ENCODE results near the gene SLC2A9.

Gene SLC2A9

GRCh38 chr4:10063544-10064300 is 42.4 kb upstream of the SLC2A9 start:
- H2BK120ac ChIP-seq (ENCODE audit: insufficient read depth, low read length, poor library complexity) = no peak overlapping the region
- H3K79me2 ChIP-seq (ENCODE audit: control insufficient read depth, insufficient read depth, low read length, poor library complexity) = no peaks in the 10 kb centered on the region
- H3K9ac ChIP-seq (ENCODE audit: low read length) = no peak overlapping the region
- H3K23ac ChIP-seq (ENCODE audit: low read length) = no peak overlapping the region
- H2AK5ac ChIP-seq (ENCODE audit: low read length) = no peak overlapping the region
- H4K8ac ChIP-seq (ENCODE audit: low read depth, low read length) = no peak overlapping the region
- H3K14ac ChIP-seq (ENCODE audit: low read length) = no peak overlapping the region
- H3K4me1 ChIP-seq (ENCODE audit: control insufficient read depth in 1 of 2, insufficient read depth in 2 of 2, low read length in 2 of 2) = no peaks in the 10 kb centered on the region
- H3K9me3 ChIP-seq (ENCODE audit: insufficient read depth, low read depth, low read length) = no peaks in the 10 kb centered on the region
- DNase-seq = peak; percentile 54 to 69
- no peaks in the 10 kb centered on the region for H3K79me1 ChIP-seq (ENCODE audit: low read length)
- H2AFZ ChIP-seq (ENCODE audit: insufficient read depth, low read length, poor library complexity) = no peak overlapping the region
- no peak overlapping the region for H4K12ac ChIP-seq (ENCODE audit: low read depth, low read length)
- H2BK12ac ChIP-seq (ENCODE audit: low read length) = no peak overlapping the region
- peaks cover 3 to 11% of the 10 kb centered on the region in 2 experiments for H3K36me3 ChIP-seq (ENCODE audit: control insufficient read depth in 1 of 2, insufficient read depth in 2 of 2, low read length in 2 of 2)
- H3K27ac ChIP-seq (ENCODE audit: low read depth, low read length) = no peak overlapping the region
- H3K4ac ChIP-seq (ENCODE audit: low read depth, low read length) = no peak overlapping the region
- WGBS (ENCODE audit: extremely low coverage, insufficient coverage, insufficient read length) = no CpG with 5 or more reads among the region's 9 CpGs
- no peak overlapping the region for H3K4me3 ChIP-seq (ENCODE audit: low read depth, low read length)
- H4K91ac ChIP-seq (ENCODE audit: low read depth, low read length) = no peak overlapping the region
- H2BK5ac ChIP-seq (ENCODE audit: low read depth, low read length, poor library complexity) = no peak overlapping the region
- H3K4me2 ChIP-seq (ENCODE audit: low read length) = no peak overlapping the region
- H3K18ac ChIP-seq (ENCODE audit: low read length) = no peak overlapping the region
- H3K27me3 ChIP-seq (ENCODE audit: insufficient read depth, low read length) = no peaks in the 10 kb centered on the region

DNA sequence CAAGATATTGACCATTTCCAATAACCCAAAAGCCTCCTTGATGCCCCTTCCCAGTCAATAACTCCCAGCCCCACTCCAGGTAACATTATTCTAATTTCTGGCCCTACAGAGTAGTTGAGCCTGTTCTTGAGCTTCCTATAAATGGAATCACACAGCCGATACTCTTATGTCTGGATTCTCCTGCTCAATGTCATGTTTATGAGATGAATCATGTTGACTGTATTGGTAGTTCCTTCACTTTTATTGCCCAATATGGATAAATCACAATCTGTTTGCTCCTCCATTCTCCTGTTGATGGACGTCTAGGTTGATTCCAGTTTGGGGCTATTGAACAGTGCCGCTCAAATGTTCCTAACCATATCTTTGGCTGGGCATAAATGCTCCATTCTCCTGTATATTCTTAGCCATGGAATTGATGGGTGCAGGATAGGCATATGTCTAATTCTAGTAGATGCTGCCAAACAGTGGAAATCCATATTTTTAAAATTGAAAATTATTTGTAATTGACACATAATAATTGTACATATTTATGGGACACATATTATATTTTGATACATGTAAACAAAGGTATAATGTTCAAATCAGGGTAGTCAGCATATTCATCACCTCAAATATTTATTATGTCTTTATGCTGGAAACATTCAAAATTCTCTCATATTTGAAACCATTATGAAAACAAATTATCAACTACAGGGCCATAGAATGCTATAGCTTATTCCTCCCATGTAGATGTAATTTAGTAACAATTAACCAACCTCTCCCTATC is 40.5 kb upstream of the SLC2A9 start:
- H3K79me2 ChIP-seq (ENCODE audit: control insufficient read depth, insufficient read depth, low read length, poor library complexity) = no peaks in the 10 kb centered on the region
- H3K4me1 ChIP-seq (ENCODE audit: control insufficient read depth in 1 of 2, insufficient read depth in 2 of 2, low read length in 2 of 2) = peaks cover under 1 to 2% of the 10 kb centered on the region in 2 experiments
- H3K9ac ChIP-seq (ENCODE audit: low read length) = no peak overlapping the region
- no peak for DNase-seq
- H3K79me1 ChIP-seq (ENCODE audit: low read length) = no peaks in the 10 kb centered on the region
- H3K4me2 ChIP-seq (ENCODE audit: low read length) = no peak overlapping the region
- H3K4ac ChIP-seq (ENCODE audit: low read depth, low read length) = no peak overlapping the region
- no peak overlapping the region for H3K14ac ChIP-seq (ENCODE audit: low read length)
- H2AFZ ChIP-seq (ENCODE audit: insufficient read depth, low read length, poor library complexity) = no peak overlapping the region
- H4K12ac ChIP-seq (ENCODE audit: low read depth, low read length) = no peak overlapping the region
- no peak overlapping the region for H3K4me3 ChIP-seq (ENCODE audit: low read depth, low read length)
- no CpG with 5 or more reads among the region's 3 CpGs for WGBS (ENCODE audit: extremely low coverage, insufficient coverage, insufficient read length)
- no peak overlapping the region for H2BK120ac ChIP-seq (ENCODE audit: insufficient read depth, low read length, poor library complexity)
- H3K27ac ChIP-seq (ENCODE audit: low read depth, low read length) = no peak overlapping the region
- H3K18ac ChIP-seq (ENCODE audit: low read length) = no peak overlapping the region
- H2AK5ac ChIP-seq (ENCODE audit: low read length) = no peak overlapping the region
- H3K23ac ChIP-seq (ENCODE audit: low read length) = no peak overlapping the region
- H3K27me3 ChIP-seq (ENCODE audit: insufficient read depth, low read length) = no peaks in the 10 kb centered on the region
- no peak overlapping the region for H2BK5ac ChIP-seq (ENCODE audit: low read depth, low read length, poor library complexity)
- H2BK12ac ChIP-seq (ENCODE audit: low read length) = no peak overlapping the region
- no peak overlapping the region for H4K8ac ChIP-seq (ENCODE audit: low read depth, low read length)
- H3K9me3 ChIP-seq (ENCODE audit: insufficient read depth, low read depth, low read length) = peaks cover 2% of the 10 kb centered on the region
- H4K91ac ChIP-seq (ENCODE audit: low read depth, low read length) = no peak overlapping the region
- peaks cover 2 to 6% of the 10 kb centered on the region in 2 experiments for H3K36me3 ChIP-seq (ENCODE audit: control insufficient read depth in 1 of 2, insufficient read depth in 2 of 2, low read length in 2 of 2)

- Histone ChIP-seq H3K9ac (ENCODE audit: low read length) (no peak overlapping the region), H4K12ac (ENCODE audit: low read depth, low read length) (no peak overlapping the region), H3K36me3 (ENCODE audit: control insufficient read depth in 1 of 2, insufficient read depth in 2 of 2, low read length in 2 of 2) (no peaks in the 10 kb centered on the region), H2BK120ac (ENCODE audit: insufficient read depth, low read length, poor library complexity) (no peak overlapping the region), H3K23ac (ENCODE audit: low read length) (no peak overlapping the region), H3K79me2 (ENCODE audit: control insufficient read depth, insufficient read depth, low read length, poor library complexity) (no peaks in the 10 kb centered on the region), H2BK5ac (ENCODE audit: low read depth, low read length, poor library complexity) (no peak overlapping the region), H3K4me1 (ENCODE audit: control insufficient read depth in 1 of 2, insufficient read depth in 2 of 2, low read length in 2 of 2) (peaks cover 10 to 17% of the 10 kb centered on the region in 2 experiments), H2AFZ (ENCODE audit: insufficient read depth, low read length, poor library complexity) (no peak overlapping the region), H3K27me3 (ENCODE audit: insufficient read depth, low read length) (no peaks in the 10 kb centered on the region), H4K8ac (ENCODE audit: low read depth, low read length) (no peak overlapping the region), H3K4ac (ENCODE audit: low read depth, low read length) (no peak overlapping the region), H3K18ac (ENCODE audit: low read length) (no peak overlapping the region), H2AK5ac (ENCODE audit: low read length) (no peak overlapping the region), H3K27ac (ENCODE audit: low read depth, low read length) (no peak overlapping the region), H4K91ac (ENCODE audit: low read depth, low read length) (no peak overlapping the region), H3K79me1 (ENCODE audit: low read length) (no peaks in the 10 kb centered on the region), H3K9me3 (ENCODE audit: insufficient read depth, low read depth, low read length) (peaks cover 2% of the 10 kb centered on the region), H3K4me2 (ENCODE audit: low read length) (no peak overlapping the region), H2BK12ac (ENCODE audit: low read length) (no peak overlapping the region), H3K4me3 (ENCODE audit: low read depth, low read length) (no peak overlapping the region), H3K14ac (ENCODE audit: low read length) (no peak overlapping the region)
- no peak for DNase-seq
- WGBS (ENCODE audit: extremely low coverage, insufficient coverage, insufficient read length) = no CpG with 5 or more reads among the region's 7 CpGs
Observed at GRCh38 chr4:10058371-10058770, 37.1 kb upstream of the SLC2A9 start.

DNA sequence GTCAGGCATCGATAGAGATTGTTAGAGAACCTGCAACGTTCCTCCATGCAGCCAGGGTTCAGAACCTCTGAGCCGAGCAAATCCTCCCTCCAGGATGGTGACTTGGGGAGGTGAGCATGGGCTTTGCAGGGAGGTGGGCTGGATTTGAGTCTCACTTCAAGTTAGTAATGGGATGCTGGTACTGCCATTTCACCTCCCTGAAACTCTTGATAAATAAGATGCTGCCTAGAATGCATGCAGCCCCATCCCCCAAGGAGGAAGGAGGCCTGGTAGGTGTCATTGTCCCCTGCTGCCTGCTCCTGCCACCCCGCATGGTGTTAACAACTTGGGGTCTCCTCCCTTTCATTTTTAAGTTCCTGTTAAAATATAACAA is 35.7 kb upstream of the SLC2A9 start:
- H2AFZ ChIP-seq (ENCODE audit: insufficient read depth, low read length, poor library complexity) = no peak overlapping the region
- no peak overlapping the region for H3K4me3 ChIP-seq (ENCODE audit: low read depth, low read length)
- H3K9me3 ChIP-seq (ENCODE audit: insufficient read depth, low read depth, low read length) = peaks cover 2% of the 10 kb centered on the region
- H2BK12ac ChIP-seq (ENCODE audit: low read length) = peak overlapping the region; percentile 39
- H3K9ac ChIP-seq (ENCODE audit: low read length) = no peak overlapping the region
- no peak overlapping the region for H2AK5ac ChIP-seq (ENCODE audit: low read length)
- no peak overlapping the region for H3K4ac ChIP-seq (ENCODE audit: low read depth, low read length)
- WGBS (ENCODE audit: extremely low coverage, insufficient coverage, insufficient read length) = no CpG with 5 or more reads among the region's 4 CpGs
- no peak overlapping the region for H4K91ac ChIP-seq (ENCODE audit: low read depth, low read length)
- no peak overlapping the region for H3K14ac ChIP-seq (ENCODE audit: low read length)
- no peak overlapping the region for H3K27ac ChIP-seq (ENCODE audit: low read depth, low read length)
- no peak overlapping the region for H3K4me2 ChIP-seq (ENCODE audit: low read length)
- H4K12ac ChIP-seq (ENCODE audit: low read depth, low read length) = no peak overlapping the region
- DNase-seq = no peak
- no peak overlapping the region for H2BK5ac ChIP-seq (ENCODE audit: low read depth, low read length, poor library complexity)
- peaks cover 10 to 17% of the 10 kb centered on the region in 2 experiments for H3K4me1 ChIP-seq (ENCODE audit: control insufficient read depth in 1 of 2, insufficient read depth in 2 of 2, low read length in 2 of 2)
- H3K27me3 ChIP-seq (ENCODE audit: insufficient read depth, low read length) = no peaks in the 10 kb centered on the region
- no peak overlapping the region for H2BK120ac ChIP-seq (ENCODE audit: insufficient read depth, low read length, poor library complexity)
- H3K23ac ChIP-seq (ENCODE audit: low read length) = no peak overlapping the region
- no peaks in the 10 kb centered on the region for H3K79me1 ChIP-seq (ENCODE audit: low read length)
- H3K36me3 ChIP-seq (ENCODE audit: control insufficient read depth in 1 of 2, insufficient read depth in 2 of 2, low read length in 2 of 2) = no peaks in the 10 kb centered on the region
- no peaks in the 10 kb centered on the region for H3K79me2 ChIP-seq (ENCODE audit: control insufficient read depth, insufficient read depth, low read length, poor library complexity)
- H3K18ac ChIP-seq (ENCODE audit: low read length) = no peak overlapping the region
- H4K8ac ChIP-seq (ENCODE audit: low read depth, low read length) = no peak overlapping the region
